Endodermal cell (in vitro differentiated cells): Measurements from ENCODE around the gene BOLA3. TPM values are rescaled to one million over a fixed set of nuclear protein-coding genes. Genes with fewer than 3 reads are reported as not detected.

Source experiments
- DNase-seq: peaks from one replicate; pipeline ENCODE4 v3.0.0-alpha.2; 2017
- H3K27ac ChIP-seq: 2 replicates; pipeline ENCODE4 v1.5.1; 2013; ENCODE audit warnings: mild to moderate bottlenecking, low read depth, low read length, moderate library complexity
- H3K27me3 ChIP-seq: 2 replicates; pipeline ENCODE4 v1.6.1; 2013; ENCODE audit warnings: mild to moderate bottlenecking, low read length, moderate library complexity; ENCODE audit not compliant: insufficient read depth, control insufficient read depth, poor library complexity, severe bottlenecking
- H3K36me3 ChIP-seq: 2 replicates; pipeline ENCODE4 v1.7.0; 2013; ENCODE audit warnings: mild to moderate bottlenecking, low read length, moderate library complexity; ENCODE audit not compliant: control insufficient read depth, insufficient read depth
- H3K4me1 ChIP-seq: one replicate; pipeline ENCODE4 v1.7.0; 2013; ENCODE audit warnings: low read length; ENCODE audit not compliant: control insufficient read depth, insufficient read depth
- H3K4me3 ChIP-seq: 2 replicates; pipeline ENCODE4 v1.5.1; 2013; ENCODE audit warnings: mild to moderate bottlenecking, low read length, moderate library complexity
- H3K9ac ChIP-seq: 2 replicates; pipeline ENCODE4 v1.6.1; 2013; ENCODE audit warnings: mild to moderate bottlenecking, low read length, moderate library complexity; ENCODE audit not compliant: poor library complexity, severe bottlenecking; ENCODE audit errors: extremely low read depth
- H3K9me3 ChIP-seq: 2 replicates; pipeline ENCODE4 v1.6.1; 2013; ENCODE audit warnings: mild to moderate bottlenecking, low read length, moderate library complexity; ENCODE audit not compliant: control insufficient read depth
- H3K27ac Mint-ChIP-seq: 2 replicates; pipeline ENCODE4 v1.8.0; 2020; ENCODE audit warnings: mixed read lengths
- H3K27me3 Mint-ChIP-seq: 2 replicates; pipeline ENCODE4 v1.8.0; 2021; ENCODE audit warnings: mild to moderate bottlenecking, mixed read lengths; ENCODE audit not compliant: insufficient read depth
- H3K36me3 Mint-ChIP-seq: 2 replicates; pipeline ENCODE4 v1.8.0; 2020; ENCODE audit warnings: low read depth, mixed read lengths
- H3K4me1 Mint-ChIP-seq: 2 replicates; pipeline ENCODE4 v1.8.0; 2020; ENCODE audit warnings: mixed read lengths
- H3K4me3 Mint-ChIP-seq: 2 replicates; pipeline ENCODE4 v1.8.0; 2020; ENCODE audit warnings: mild to moderate bottlenecking, moderate library complexity, mixed read lengths
- H3K9me3 Mint-ChIP-seq: 2 replicates; pipeline ENCODE4 v1.8.0; 2020; ENCODE audit warnings: mild to moderate bottlenecking, mixed read lengths
- WGBS, 2 experiments: methylation state at CpG; one replicate each; pipeline versions ENCODE4 v1.1.5 to v1.1.7; 2013; ENCODE audit warnings: missing lambda C conversion rate in 2 of 2, mixed read lengths in 1 of 2; ENCODE audit not compliant: insufficient coverage in 1 of 2, insufficient read length in 1 of 2; 5-methylcytosine and 5-hydroxymethylcytosine counted together
- total RNA-seq, 2 donors: library from RNA; stranded (reverse); fragmentation: NEBNext Ultra II Directional in 1 of 2; extraction: Animal tissue kit (Norgen Biotek cat#: 25700) in 1 of 2; gene quantifications; 2 replicates in 1 of 2; 3 replicates in 1 of 2; pipeline ENCODE4 v1.2.1, GENCODE V29; 2021
- TF ChIP-seq, protein P1 (sequence below): fragments of 200-600 bp; sonication (generic); conservative IDR thresholded peaks from 2 replicates; pipeline ENCODE4 v1.5.0; 2021; ENCODE audit warnings: antibody characterized with exemption, mild to moderate bottlenecking

The BOLA3 gene
- total RNA-seq, 2 donors from 2014 or later, result 42.5 to 43.2 TPM

DNA sequence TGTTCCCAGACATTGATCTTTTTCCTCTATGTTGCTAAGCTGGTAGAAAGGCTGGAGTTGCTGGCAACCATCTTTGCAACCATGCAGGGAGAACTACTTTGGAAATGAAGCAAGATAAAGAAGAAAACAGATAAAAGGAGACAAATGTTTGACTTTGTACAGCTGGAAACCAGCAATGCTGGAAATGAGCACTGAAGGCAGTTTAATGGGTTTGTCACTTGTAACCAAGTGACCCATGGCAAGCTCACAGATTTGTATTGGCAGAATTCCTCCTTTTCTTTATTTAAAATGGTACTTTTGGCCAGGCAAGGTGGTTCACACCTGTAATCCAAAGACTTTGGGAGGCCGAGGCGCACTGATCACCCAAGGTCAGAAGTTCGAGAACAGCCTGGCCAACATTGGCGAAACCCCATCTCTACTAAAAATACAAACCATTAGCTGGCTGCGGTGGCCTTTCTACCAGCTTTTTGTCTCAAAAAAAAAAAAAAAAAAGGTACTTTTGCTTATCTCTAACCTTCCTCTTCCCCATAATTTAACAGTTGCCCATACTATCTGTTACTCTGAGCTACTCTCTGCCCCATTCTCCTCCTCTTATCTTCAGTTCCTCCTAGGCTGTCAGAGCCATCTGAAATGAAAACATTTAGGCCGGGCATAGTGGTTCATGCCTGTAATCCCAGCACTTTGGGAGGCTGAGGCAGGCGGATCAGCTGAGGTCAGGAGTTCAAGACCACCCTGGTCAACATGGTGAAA, 2.0 kb upstream of the BOLA3 start:
- peaks cover 39% of the 10 kb centered on the region for H3K36me3 ChIP-seq
- Mint-ChIP-seq H3K9me3 (no peaks in the 10 kb centered on the region), H3K4me3 (no peak overlapping the region), H3K4me1 (no peaks in the 10 kb centered on the region), H3K27me3 (no peaks in the 10 kb centered on the region), H3K27ac (no peak overlapping the region), H3K36me3 (peaks cover 20% of the 10 kb centered on the region)
- no peak overlapping the region for H3K27ac ChIP-seq
- no peaks in the 10 kb centered on the region for H3K9me3 ChIP-seq
- no peak overlapping the region for H3K4me3 ChIP-seq
- DNase-seq, result no peak
- TF ChIP-seq, protein P1, sequence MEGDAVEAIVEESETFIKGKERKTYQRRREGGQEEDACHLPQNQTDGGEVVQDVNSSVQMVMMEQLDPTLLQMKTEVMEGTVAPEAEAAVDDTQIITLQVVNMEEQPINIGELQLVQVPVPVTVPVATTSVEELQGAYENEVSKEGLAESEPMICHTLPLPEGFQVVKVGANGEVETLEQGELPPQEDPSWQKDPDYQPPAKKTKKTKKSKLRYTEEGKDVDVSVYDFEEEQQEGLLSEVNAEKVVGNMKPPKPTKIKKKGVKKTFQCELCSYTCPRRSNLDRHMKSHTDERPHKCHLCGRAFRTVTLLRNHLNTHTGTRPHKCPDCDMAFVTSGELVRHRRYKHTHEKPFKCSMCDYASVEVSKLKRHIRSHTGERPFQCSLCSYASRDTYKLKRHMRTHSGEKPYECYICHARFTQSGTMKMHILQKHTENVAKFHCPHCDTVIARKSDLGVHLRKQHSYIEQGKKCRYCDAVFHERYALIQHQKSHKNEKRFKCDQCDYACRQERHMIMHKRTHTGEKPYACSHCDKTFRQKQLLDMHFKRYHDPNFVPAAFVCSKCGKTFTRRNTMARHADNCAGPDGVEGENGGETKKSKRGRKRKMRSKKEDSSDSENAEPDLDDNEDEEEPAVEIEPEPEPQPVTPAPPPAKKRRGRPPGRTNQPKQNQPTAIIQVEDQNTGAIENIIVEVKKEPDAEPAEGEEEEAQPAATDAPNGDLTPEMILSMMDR, result no peak
- WGBS, 2 experiments, result 88 to 97% methylated on average over 5 to 7 of the region's 7 CpGs
- H3K27me3 ChIP-seq, result no peaks in the 10 kb centered on the region
- H3K9ac ChIP-seq, result no peak overlapping the region
- peaks cover 3% of the 10 kb centered on the region for H3K4me1 ChIP-seq

- TF ChIP-seq, protein P1, result no peak
- peaks cover 3% of the 10 kb centered on the region for H3K4me1 ChIP-seq
- peaks cover 34% of the 10 kb centered on the region for H3K36me3 ChIP-seq
- H3K4me3 ChIP-seq, result peak overlapping the region; percentile 78
- H3K27ac ChIP-seq, result no peak overlapping the region
- peaks cover 17% of the 10 kb centered on the region for H3K36me3 Mint-ChIP-seq
- H3K9me3 ChIP-seq, result no peaks in the 10 kb centered on the region
- no peaks in the 10 kb centered on the region for H3K27me3 Mint-ChIP-seq
- WGBS, 2 experiments, result 96 to 100% methylated on average over 1 to 5 of the region's 5 CpGs
- no peaks in the 10 kb centered on the region for H3K4me1 Mint-ChIP-seq
- no peaks in the 10 kb centered on the region for H3K27me3 ChIP-seq
- no peak overlapping the region for H3K9ac ChIP-seq
- no peak for DNase-seq
- no peaks in the 10 kb centered on the region for H3K9me3 Mint-ChIP-seq
- H3K27ac Mint-ChIP-seq, result no peak overlapping the region
- no peak overlapping the region for H3K4me3 Mint-ChIP-seq
Observed at GRCh38 chr2:74149247-74149525, 1.5 kb upstream of the BOLA3 start.

DNA sequence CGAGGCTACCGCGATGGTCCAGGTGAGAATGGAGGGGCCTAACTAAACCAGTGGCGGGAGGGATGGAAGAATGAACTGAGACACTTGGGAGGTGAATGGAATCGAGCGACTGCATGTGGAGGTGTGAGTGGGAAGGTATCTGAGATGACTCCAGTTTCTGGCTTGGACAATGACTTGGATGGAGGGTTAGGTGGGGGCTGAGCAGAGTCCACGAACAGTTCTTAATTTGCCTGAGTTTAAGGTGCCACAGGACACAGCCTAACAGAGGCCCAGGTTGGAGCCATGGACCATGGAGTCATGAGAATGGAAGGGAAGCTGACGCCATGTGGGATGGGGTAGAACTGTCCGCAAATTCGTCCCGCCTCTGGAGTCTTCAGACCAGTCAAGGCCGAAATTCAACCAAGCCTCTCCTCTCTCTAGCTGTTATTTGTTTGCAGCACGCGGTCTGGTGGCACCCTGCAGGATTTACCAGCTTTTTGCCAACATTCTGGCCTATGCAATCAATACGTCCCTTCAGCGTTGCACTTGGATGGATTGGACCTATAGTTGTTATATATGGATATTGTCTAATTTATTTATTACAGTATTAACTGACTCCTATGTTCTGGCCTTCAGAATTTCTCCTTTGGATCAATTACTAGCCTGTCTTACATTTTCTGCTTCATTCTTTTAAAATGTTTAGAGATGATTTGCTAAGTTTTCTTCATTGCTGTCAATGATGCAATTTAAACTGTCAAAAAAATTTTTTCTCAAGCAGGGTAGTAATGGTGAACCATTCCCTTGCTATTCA, 940 bp upstream of the BOLA3 start:
- no peak for DNase-seq
- H3K4me1 ChIP-seq, result peaks cover 3% of the 10 kb centered on the region
- peaks cover 15% of the 10 kb centered on the region for H3K36me3 Mint-ChIP-seq
- no peaks in the 10 kb centered on the region for H3K27me3 ChIP-seq
- H3K27ac ChIP-seq, result no peak overlapping the region
- H3K4me3 Mint-ChIP-seq, result no peak overlapping the region
- peak overlapping the region; percentile 69 for H3K9ac ChIP-seq
- TF ChIP-seq, protein P1, result no peak
- peaks cover 30% of the 10 kb centered on the region for H3K36me3 ChIP-seq
- no peaks in the 10 kb centered on the region for H3K9me3 Mint-ChIP-seq
- peak overlapping the region; percentile 78 for H3K4me3 ChIP-seq
- H3K27me3 Mint-ChIP-seq, result no peaks in the 10 kb centered on the region
- no peak overlapping the region for H3K27ac Mint-ChIP-seq
- no peaks in the 10 kb centered on the region for H3K9me3 ChIP-seq
- WGBS, 2 experiments, result 55 to 67% methylated on average over 11 to 16 of the region's 16 CpGs
- H3K4me1 Mint-ChIP-seq, result no peaks in the 10 kb centered on the region
